Cardiac fibroblast (primary cell): ENCODE results near the gene PDCD1LG2.
A peak's percentile ranks its signal among the peaks of the same experiment; 100 is the strongest.

Experiments used
- DNase-seq, 2 donors: peaks; one replicate each; pipeline versions ENCODE4 v3.0.0 to v3.0.0-alpha.2; 2010; ENCODE audit warnings: low read depth in 2 of 2
- H3K4me3 ChIP-seq, 2 donors: replicated peaks in 1 of 2; 1 replicate in 1 of 2; 2 replicates in 1 of 2; pipeline ENCODE4 v1.5.1; 2011; ENCODE audit warnings: low read depth in 2 of 2, low read length in 2 of 2, mild to moderate bottlenecking in 2 of 2, moderate library complexity in 1 of 2
- TF ChIP-seq, protein P1 (sequence below): IDR thresholded peaks from one replicate; pipeline ENCODE4 v1.5.1; 2011; ENCODE audit warnings: low read depth, mild to moderate bottlenecking, low read length, inconsistent platforms

PDCD1LG2 gene

GRCh38 chr9:5586391-5586802 lies 76.1 kb downstream of the PDCD1LG2 start:
- H3K4me3 ChIP-seq, result no peak overlapping the region
- peak; percentile 63 to 86 for DNase-seq
- TF ChIP-seq, protein P1, sequence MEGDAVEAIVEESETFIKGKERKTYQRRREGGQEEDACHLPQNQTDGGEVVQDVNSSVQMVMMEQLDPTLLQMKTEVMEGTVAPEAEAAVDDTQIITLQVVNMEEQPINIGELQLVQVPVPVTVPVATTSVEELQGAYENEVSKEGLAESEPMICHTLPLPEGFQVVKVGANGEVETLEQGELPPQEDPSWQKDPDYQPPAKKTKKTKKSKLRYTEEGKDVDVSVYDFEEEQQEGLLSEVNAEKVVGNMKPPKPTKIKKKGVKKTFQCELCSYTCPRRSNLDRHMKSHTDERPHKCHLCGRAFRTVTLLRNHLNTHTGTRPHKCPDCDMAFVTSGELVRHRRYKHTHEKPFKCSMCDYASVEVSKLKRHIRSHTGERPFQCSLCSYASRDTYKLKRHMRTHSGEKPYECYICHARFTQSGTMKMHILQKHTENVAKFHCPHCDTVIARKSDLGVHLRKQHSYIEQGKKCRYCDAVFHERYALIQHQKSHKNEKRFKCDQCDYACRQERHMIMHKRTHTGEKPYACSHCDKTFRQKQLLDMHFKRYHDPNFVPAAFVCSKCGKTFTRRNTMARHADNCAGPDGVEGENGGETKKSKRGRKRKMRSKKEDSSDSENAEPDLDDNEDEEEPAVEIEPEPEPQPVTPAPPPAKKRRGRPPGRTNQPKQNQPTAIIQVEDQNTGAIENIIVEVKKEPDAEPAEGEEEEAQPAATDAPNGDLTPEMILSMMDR, result no peak

- TF ChIP-seq, protein P1, result no peak
- DNase-seq, result peak; percentile 70 to 93
These were observed 76.7 kb downstream of the PDCD1LG2 start for GRCh38 chr9:5587024-5587423.

GRCh38 chr9:5592231-5592630 lies 81.9 kb downstream of the PDCD1LG2 start:
- H3K4me3 ChIP-seq, result no peak overlapping the region
- DNase-seq, result no peak
- TF ChIP-seq, protein P1, result no peak

More at GRCh38 chr9:5587024-5587423, 76.7 kb downstream of the PDCD1LG2 start:
- no peak overlapping the region for H3K4me3 ChIP-seq

GRCh38 chr9:5592904-5593303 lies 82.6 kb downstream of the PDCD1LG2 start:
- DNase-seq, result no peak

DNA sequence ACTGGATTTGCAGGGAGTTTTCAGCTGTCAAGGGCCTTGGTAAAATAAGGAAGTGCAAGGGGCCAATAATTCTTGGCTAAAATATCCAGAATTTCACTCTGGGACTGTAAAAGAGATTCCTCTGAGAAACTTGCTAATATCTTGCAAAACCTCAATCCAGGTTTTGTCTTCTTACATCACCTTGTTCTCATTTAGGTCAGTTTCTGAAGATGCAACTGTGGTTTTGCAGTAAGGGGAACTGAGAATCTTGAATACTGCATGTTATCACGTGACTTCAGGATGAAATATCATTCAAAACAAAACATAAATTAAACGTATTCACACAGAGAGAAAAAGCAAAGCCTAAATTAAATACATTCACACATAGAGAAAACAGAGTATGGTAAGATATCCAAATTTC lies 83.6 kb downstream of the PDCD1LG2 start:
- no peak overlapping the region for H3K4me3 ChIP-seq
- TF ChIP-seq, protein P1, result no peak
- no peak for DNase-seq

More at GRCh38 chr9:5592904-5593303, 82.6 kb downstream of the PDCD1LG2 start:
- TF ChIP-seq, protein P1, result no peak
- no peak overlapping the region for H3K4me3 ChIP-seq

DNA sequence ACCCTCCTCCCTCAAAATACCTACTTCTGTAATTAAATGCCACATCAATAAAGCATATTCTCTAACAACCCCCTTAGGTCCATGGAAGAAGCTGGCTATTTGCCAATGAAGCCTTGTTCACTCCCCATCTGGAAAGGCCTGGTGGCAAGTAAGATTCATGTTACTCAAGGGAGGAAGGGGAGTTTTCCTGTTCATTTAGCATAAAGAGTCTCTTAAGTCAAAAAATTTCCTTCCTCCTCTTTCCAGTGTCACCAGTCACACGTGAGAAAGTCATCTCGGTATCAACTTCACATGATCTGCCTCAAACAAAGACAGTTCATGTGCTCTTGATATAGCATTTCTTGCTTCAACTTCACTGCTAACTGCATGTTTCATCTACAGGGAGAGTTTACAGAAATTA lies 85.8 kb downstream of the PDCD1LG2 start:
- TF ChIP-seq, protein P1, result no peak
- peak in 1 of 2 donors; percentile 10 for DNase-seq
- no peak overlapping the region for H3K4me3 ChIP-seq
